Panc1 (cell line): ENCODE data around the gene PAX9. TPM values are rescaled to one million over a fixed set of nuclear protein-coding genes. Genes with fewer than 3 reads are reported as not detected.

ENCODE experiments used
- ATAC-seq: fragments of 200-7000 bp; cut with Tn5 transposase; 2 replicates; pipeline ENCODE4 v1.9.1; 2020; ENCODE audit warnings: mild to moderate bottlenecking, moderate library complexity
- BruUV-seq: library from RNA; stranded (reverse); fragments of 400-500 nt; replicated peaks from 2 replicates; lab custom pipeline; 2021; lab: Mats Ljungman, UMichigan
- CTCF ChIA-PET: fragments of 300-600 bp; sonication (Branson Sonifier 250); formaldehyde crosslinking; loops from one replicate; lab custom pipeline; 2022; ENCODE audit warnings: antibody characterized with exemption; lab: Charles Lee
- POLR2A ChIA-PET: fragments of 300-600 bp; sonication (Branson Sonifier 250); formaldehyde crosslinking; loops from one replicate; lab custom pipeline; 2022; ENCODE audit warnings: antibody characterized with exemption; lab: Charles Lee
- DNase-seq: peaks from one replicate; pipeline ENCODE4 v3.0.0-alpha.2; 2010; ENCODE audit warnings: low read depth, low spot score
- H3K27ac ChIP-seq: 2 replicates; pipeline ENCODE4 v1.5.1; 2011; ENCODE audit warnings: mild to moderate bottlenecking, low read length, inconsistent platforms
- H3K27me3 ChIP-seq: fragments of 200-500 bp; sonication (Bioruptor generic); 2 replicates; pipeline ENCODE4 v1.6.0; 2014; ENCODE audit warnings: low read length, inconsistent platforms; ENCODE audit not compliant: control insufficient read depth, insufficient read depth
- H3K36me3 ChIP-seq: fragments of 200-500 bp; sonication (Bioruptor generic); 2 replicates; pipeline ENCODE4 v1.5.1; 2014; ENCODE audit warnings: inconsistent platforms, mild to moderate bottlenecking, low read length, moderate library complexity; ENCODE audit not compliant: control insufficient read depth, insufficient read depth
- H3K4me1 ChIP-seq: 2 replicates; pipeline ENCODE4 v1.5.1; 2011; ENCODE audit warnings: inconsistent platforms, mild to moderate bottlenecking, low read length, moderate library complexity; ENCODE audit not compliant: control insufficient read depth, insufficient read depth
- H3K4me3 ChIP-seq, 2 experiments: 2 replicates each; pipeline ENCODE4 v1.5.1; 2011 to 2012; ENCODE audit warnings: low read depth in 2 of 2, low read length in 2 of 2, mild to moderate bottlenecking in 2 of 2, inconsistent platforms in 1 of 2, moderate library complexity in 1 of 2
- H3K9me3 ChIP-seq: fragments of 200-500 bp; sonication (Bioruptor generic); 2 replicates; pipeline ENCODE4 v1.5.1; 2014; ENCODE audit warnings: low read depth, mild to moderate bottlenecking, inconsistent platforms, low read length, moderate library complexity; ENCODE audit not compliant: control insufficient read depth, insufficient read depth
- CTCF ChIP-seq: fragments of 450-650 bp; IDR thresholded peaks from 2 replicates; pipeline ENCODE4 v1.5.1; 2017; ENCODE audit warnings: mild to moderate bottlenecking
- POLR2AphosphoS5 ChIP-seq: IDR thresholded peaks from 2 replicates; pipeline ENCODE4 v1.6.1; 2012; ENCODE audit warnings: mild to moderate bottlenecking, low read depth, low read length, moderate library complexity
- REST ChIP-seq, 2 experiments: IDR thresholded peaks; 2 replicates each; pipeline ENCODE4 v1.6.1; 2011 to 2012; ENCODE audit warnings: low read depth in 2 of 2, control low read depth in 1 of 2, low read length in 1 of 2, mild to moderate bottlenecking in 1 of 2, moderate library complexity in 1 of 2; ENCODE audit not compliant: insufficient read depth in 1 of 2
- SIN3A ChIP-seq: IDR thresholded peaks from 2 replicates; pipeline ENCODE4 v1.6.1; 2012; ENCODE audit warnings: low read depth, mild to moderate bottlenecking, low read length, moderate library complexity, borderline replicate concordance; ENCODE audit not compliant: insufficient read depth
- TCF7L2 ChIP-seq: IDR thresholded peaks from 2 replicates; pipeline ENCODE4 v1.6.1; 2011; ENCODE audit warnings: mild to moderate bottlenecking, low read depth, low read length, inconsistent platforms
- in situ Hi-C: cut with HindIII; loops from 2 replicates; pipeline ENCODE4 v1.10.0; 2016; ENCODE audit warnings: low sequenced_read_pairs, low pct_unique_long_range_greater_than_20kb
- intact Hi-C: fragments of 100-400 bp; cut with micrococcal nuclease; formaldehyde crosslinking; loops from one replicate; pipeline ENCODE4 v1.10.0; 2022; ENCODE audit not compliant: unreplicated experiment
- total RNA-seq: library from RNA; stranded (reverse); gene quantifications from one replicate; pipeline ENCODE4 v1.2.1, GENCODE V29; 2021; ENCODE audit not compliant: unreplicated experiment

PAX9 gene
- total RNA-seq, 1 experiment from 2014 or later: 0.82 TPM

- TF ChIP-seq SIN3A: no peak
- TF ChIP-seq CTCF: no peak
- TF ChIP-seq POLR2AphosphoS5: no peak
- no peak for TF ChIP-seq TCF7L2
- no peak for TF ChIP-seq REST (IDR thresholded peaks at IDR 0.05; ENCODE audit: insufficient read depth in 1 of 2, low read depth in 2 of 2, low read length in 1 of 2)
- in situ Hi-C loops (no loop called here), intact Hi-C loops (no loop called here)
- CTCF ChIA-PET: no interaction called here
- H3K36me3 ChIP-seq: no peaks in the 10 kb centered on the region
- no peak for DNase-seq
- POLR2A ChIA-PET: no interaction called here
- BruUV-seq: no TSS peak
- no peak overlapping the region for H3K27ac ChIP-seq
- H3K9me3 ChIP-seq: no peaks in the 10 kb centered on the region
- H3K4me1 ChIP-seq: no peaks in the 10 kb centered on the region
- no peak for ATAC-seq
- no peaks in the 10 kb centered on the region for H3K27me3 ChIP-seq
- no peak overlapping the region for H3K4me3 ChIP-seq
Measured at GRCh38 chr14:36657399-36658122, 4.1 kb upstream of the PAX9 start.

- POLR2A ChIA-PET: no interaction called here
- CTCF ChIA-PET: no interaction called here
Measured at GRCh38 chr14:36658123-36659009, 3.3 kb upstream of the PAX9 start.

More at GRCh38 chr14:36658123-36659009, 3.3 kb upstream of the PAX9 start:
- TF ChIP-seq TCF7L2 (no peak), POLR2AphosphoS5 (no peak), SIN3A (no peak), REST (IDR thresholded peaks at IDR 0.05; ENCODE audit: insufficient read depth in 1 of 2, low read depth in 2 of 2, low read length in 1 of 2) (no peak), CTCF (no peak)
- H3K4me3 ChIP-seq: no peak overlapping the region
- ATAC-seq (no peak), DNase-seq (no peak)
- no peaks in the 10 kb centered on the region for H3K9me3 ChIP-seq
- H3K4me1 ChIP-seq: no peaks in the 10 kb centered on the region
- in situ Hi-C loops: no loop called here
- H3K27me3 ChIP-seq: no peaks in the 10 kb centered on the region
- H3K27ac ChIP-seq: no peak overlapping the region
- intact Hi-C loops: no loop called here
- BruUV-seq: no TSS peak
- no peaks in the 10 kb centered on the region for H3K36me3 ChIP-seq
